Stimulated activated CD8-positive, alpha-beta memory T cell treated with anti-CD3 and anti-CD28 coated beads, Interleukin-7, amount 100 ng/mL, for 48 hours (primary cell): Measurements from ENCODE around the gene IRF8.
A peak's percentile ranks its signal among the peaks of the same experiment; 100 is the strongest.
"Not testable (repeated sequence)": the region's sequence is repeated elsewhere in the genome, so short reads cannot be mapped to it uniquely, and the experiment has no call there.

Source experiments
- DNase-seq, 2 donors: peaks; one replicate each; pipeline ENCODE4 v3.0.0-alpha.2; 2020; ENCODE audit warnings: low read depth in 1 of 2; ENCODE audit errors: extremely low read depth in 1 of 2

Gene IRF8

GRCh38 chr16:85867189-85867588 is 31.8 kb upstream of the IRF8 start:
- no peak for DNase-seq

DNA sequence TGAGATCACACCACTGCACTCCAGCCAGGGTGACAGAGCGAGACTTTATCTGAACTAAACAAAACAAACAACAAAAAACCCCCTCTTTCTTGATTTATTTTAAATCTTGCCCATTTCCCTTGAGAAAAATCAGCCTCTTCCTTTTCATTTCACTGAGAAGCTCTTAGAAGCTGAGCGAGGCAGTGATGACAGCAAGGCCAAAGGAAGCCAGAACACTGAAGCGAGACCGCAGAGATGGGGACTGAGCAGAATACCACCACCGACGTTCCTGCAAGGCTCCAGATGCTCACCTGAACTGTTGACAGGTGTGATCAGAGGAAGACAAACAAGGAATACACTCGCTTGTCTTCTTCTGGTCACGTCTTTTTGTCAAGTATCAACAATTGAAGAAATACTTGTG is 30.5 kb upstream of the IRF8 start:
- DNase-seq: no peak

GRCh38 chr16:85869206-85869605 is 29.8 kb upstream of the IRF8 start:
- no peak for DNase-seq

DNA sequence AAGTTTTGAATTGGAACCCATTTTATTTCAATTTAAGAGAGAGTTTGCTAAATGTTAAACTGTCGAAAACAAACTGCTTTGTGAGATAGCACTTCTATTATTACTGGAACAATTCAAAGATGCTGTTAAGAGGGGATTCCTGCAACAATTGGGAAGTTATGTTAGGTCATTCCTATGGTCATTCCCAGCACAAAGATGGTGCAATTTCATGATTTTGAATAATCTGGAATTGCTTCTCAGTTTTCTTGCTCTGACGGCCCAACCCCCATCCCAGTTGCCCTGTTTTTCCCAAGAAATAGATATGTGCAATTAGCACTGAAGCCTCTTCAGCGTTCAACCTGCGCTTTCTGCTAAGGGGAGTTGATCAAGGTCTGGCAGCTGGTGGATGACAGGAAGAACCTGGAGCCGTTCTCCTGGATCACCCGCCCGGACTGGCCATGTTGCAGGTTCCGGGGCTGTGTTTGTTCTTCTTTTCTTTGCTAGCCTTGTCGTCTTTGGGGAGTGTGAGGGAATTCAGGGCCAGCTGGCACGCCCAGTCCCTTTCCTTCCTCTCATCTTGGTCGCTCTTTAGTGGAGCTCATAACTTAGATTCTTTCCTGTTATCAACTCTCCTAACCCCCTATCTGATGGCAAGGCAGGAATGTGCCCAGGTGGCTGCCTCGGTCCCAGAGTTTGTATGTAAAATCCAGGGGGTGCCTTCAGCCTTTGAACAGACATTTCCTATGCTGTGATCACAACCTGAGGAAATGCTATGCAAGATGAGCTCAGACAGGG is 29.0 kb upstream of the IRF8 start:
- DNase-seq: no peak

DNA sequence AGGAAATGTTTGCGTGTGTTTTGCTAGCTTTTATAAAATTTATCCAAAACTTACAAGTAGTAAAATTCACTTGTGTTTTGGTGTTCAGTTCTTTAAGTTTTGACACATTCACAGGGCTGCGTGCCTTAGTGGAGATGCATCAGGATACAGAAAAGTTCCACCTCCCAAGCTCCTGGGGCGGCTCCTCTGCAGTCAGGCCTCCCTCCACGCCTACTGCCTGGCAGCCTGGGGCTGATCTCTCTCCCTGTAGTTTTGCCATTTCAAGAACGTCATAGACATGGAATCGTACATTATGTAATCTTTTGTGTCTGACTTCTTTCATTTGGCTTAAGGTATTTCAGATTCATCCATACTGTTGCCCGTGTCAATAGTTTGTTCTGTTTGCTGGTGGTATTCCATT is 27.2 kb upstream of the IRF8 start:
- no peak for DNase-seq

DNA sequence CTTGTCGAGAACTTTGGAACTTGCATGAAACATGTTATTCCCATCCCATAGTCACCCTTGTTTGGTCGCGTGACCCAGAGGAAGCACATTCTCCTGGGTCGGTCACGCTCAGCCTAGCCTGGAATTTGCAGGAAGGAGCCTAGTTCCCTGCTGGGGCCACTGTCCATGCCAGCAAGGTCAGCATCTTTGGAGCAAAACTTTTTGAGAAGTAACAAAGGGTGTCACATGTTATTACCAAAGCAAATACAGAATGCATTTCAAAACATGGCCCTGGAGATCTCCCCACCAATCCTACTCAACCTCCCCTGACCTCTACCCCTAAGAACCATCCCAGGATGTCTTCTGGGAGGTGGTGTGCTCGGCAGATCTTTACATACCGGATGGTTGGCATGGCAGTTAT is 26.2 kb upstream of the IRF8 start:
- DNase-seq: no peak

GRCh38 chr16:85873153-85873552 is 25.8 kb upstream of the IRF8 start:
- no peak for DNase-seq

- DNase-seq: not testable (repeated sequence)
These were observed 24.9 kb upstream of the IRF8 start for GRCh38 chr16:85874031-85874430.

DNA sequence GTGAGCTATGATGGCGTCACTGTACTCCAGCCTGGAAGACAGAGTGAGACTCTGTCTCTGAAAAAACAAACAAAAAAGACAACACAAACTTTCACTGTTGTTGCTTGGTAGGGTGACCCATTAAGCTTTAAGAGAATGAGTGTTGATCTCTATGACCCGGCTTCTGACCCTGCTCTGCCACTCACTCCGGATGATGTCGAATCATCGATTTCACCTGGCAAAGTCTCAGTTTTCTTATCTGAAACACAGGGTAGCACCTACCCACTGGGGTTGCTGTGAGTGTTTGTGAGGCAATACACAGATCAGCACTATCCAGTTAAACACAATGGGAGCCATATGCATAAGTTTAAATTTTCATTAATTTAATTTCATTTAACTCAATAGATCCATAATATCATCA is 20.6 kb upstream of the IRF8 start:
- DNase-seq: no peak

GRCh38 chr16:85878875-85879274 is 20.1 kb upstream of the IRF8 start:
- DNase-seq: no peak

- DNase-seq: no peak
These were observed 19.4 kb upstream of the IRF8 start for GRCh38 chr16:85879549-85879948.

DNA sequence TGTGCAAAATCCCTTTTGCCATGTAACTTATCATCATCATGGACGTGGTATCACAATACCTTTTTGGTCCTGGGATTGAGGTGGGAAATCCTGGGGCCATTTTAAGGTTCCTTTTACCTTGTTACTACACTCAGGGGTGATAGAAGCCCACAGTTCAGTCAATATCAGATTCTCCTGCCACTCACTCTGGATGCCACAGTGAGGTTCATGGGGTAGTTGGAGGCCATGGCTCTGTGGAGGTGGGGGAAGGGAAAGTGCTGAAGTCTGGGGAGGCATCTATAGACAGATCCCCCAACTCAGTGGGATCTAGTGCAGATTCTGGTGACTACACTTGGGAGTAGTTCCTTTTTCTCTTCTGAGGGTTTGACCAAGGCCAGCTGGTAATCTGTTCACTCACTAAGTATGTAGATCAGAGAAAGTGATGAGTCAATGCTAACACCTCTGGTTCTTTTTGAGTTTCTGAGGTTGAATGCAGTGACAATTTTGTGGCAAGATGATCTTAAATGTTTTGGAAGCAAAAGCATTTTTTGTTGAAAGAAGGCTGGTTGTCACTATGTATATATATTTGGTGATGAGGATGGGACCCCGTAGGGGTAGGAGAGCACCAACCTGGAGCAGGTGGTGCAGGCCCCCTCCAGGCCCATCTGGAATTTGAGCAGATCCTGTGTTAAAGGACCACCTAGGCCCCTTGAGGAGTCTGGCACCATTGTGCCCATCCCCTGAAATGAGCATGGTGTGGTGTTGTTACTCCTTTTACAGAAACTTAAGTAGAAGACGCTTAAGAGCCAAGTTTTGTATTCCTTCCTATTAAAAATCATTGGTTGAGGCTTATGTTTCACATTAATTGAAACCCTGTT is 18.8 kb upstream of the IRF8 start:
- no peak for DNase-seq

GRCh38 chr16:85880861-85881260 is 18.1 kb upstream of the IRF8 start:
- no peak for DNase-seq

- DNase-seq: no peak
These were observed 17.5 kb upstream of the IRF8 start for GRCh38 chr16:85881436-85881835.

DNA sequence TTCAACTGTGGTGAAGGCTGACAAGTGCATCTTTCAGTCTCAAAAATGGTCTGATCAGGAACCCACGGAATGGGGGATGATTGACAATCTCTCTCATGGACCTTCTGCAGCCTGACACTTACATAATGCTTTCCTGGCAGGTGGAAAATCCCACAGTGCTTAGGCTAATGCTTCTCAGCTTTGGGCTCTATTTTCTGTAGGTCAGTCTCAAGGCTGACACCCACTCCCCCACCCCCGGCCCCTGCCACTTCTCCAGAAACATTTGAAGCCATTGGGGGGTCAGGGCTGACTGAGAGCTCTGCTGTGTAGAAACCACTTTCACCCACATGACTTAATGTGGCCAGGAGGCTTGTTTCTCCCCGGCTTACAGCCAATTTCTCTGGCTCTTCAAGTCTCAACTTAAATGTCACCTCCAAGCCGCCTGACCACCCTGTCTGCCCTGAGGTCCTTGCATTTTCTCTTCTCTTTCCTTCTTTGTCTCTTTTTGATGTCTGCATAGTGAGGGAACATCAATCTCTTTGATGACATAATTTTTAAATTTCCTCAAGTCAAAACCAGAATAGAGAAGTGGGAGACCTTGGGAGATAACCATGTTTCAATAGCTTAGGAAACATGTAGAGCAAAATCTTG is 16.7 kb upstream of the IRF8 start:
- DNase-seq: no peak

DNA sequence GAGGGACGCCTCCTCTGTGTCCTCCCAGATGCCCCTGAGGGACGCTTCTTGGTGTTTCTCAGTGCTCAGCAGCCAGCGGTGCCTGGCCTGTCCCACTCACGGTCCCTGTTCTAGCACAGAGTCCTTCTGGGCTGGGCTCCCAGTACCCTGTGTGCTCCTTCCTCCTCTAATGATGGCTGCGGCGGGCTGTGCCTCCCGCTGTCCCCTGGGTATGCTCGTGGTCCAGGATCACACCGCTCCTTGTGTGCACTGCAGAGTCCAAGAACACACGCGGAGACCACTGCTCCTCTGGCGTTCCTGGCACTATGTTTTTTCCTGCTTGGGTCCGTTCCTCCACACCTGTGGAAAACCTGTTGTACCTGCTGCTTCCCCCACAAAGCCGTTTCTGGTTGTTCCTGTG is 15.1 kb upstream of the IRF8 start:
- DNase-seq: no peak

DNA sequence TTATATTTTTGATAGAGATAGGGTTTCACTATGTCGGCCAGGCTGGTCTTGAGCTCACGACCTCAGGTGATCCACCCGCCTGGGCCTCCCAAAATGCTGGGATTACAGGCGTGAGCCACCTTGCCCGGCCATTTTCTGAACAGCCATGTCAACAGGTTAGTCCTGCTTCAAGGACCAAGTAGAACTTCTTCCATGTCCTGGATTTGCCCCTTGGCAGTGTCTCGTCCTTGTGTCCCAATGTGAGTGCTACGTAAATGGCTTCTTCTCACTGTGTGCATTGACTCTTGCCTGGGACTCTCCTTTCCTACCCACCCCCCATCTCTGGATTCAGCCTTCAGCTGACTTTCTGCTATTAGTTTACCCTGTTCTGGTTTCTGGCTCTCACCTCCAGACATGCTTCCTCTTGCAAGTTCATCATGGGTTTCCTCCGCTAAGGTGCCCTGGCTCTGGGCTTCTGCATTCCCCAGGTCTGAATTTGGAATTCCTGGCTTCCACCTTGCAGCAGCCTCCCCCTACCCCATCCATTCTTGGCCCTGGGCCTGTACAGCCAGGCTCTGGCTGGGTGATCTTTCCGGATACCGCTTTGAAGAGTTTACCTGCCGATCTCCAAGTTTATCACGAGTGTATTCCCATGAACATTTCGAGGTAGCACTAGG is 14.0 kb upstream of the IRF8 start:
- DNase-seq: no peak

DNA sequence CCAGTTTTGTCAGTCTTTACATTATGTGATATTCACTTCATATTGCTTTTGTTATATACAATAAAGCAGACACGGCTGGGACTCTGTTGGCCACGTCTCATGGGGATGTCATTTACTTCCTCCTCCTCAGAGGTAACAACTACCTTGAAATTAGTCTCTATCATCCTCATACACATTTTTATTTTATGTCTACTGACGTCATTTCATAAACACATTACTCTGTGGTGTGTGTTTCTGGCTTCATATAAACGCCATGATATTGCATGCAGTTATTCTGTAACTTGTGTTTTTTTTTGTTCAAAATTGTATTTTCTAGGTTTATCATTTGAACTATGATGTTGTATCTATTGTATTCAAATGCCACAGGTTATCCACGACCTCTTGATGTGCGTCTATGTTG is 13.4 kb upstream of the IRF8 start:
- DNase-seq: no peak

DNA sequence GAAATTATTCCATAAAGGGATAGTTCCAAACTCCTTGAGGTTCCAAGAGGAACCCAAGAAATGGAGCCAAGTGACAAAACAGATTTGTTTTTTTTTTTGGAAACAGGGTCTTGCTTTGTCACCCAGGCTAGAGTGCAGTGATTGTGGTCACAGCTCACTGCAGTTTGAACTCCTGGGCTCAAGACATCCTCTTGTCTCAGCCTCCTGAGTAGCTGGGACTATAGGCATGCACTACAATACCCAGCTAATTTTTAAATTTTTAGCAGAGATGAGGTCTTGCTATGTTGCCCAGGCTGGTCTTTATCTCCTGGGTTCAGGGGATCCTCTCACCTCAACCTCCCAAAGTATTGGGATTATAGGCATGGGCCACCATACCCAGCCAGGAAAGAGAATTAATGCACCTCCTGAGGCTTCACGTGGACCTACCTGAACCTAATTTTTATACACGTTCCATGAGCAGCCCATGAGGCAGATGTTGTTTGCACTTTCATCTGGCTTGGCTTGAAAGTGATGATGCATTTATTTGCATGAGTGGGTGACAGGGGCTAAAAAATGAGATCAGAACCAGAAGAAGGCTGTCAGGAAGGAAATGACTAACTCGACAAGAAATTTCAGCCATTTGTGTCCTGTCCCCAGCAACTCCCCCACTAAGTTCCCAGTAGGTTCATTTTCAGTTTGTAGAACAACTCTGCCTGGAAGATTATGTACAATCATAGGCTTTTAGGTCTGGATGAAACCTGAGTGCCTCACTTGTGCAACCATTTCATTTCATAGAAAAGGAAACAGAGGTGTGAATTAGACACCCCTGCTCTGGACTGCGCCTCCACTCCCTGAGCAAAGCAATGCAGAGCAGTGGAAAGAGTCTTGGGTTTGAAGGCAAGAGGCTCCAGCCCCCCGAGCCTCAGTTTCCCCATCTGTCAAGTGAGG is 10.3 kb upstream of the IRF8 start:
- peak; percentile 6 to 23 for DNase-seq
